ENCODE measurements around the gene SEBOX.
"Not testable (repeated sequence)": the region's sequence is repeated elsewhere in the genome, so short reads cannot be mapped to it uniquely, and the experiment has no call there.

Gene SEBOX

DNA sequence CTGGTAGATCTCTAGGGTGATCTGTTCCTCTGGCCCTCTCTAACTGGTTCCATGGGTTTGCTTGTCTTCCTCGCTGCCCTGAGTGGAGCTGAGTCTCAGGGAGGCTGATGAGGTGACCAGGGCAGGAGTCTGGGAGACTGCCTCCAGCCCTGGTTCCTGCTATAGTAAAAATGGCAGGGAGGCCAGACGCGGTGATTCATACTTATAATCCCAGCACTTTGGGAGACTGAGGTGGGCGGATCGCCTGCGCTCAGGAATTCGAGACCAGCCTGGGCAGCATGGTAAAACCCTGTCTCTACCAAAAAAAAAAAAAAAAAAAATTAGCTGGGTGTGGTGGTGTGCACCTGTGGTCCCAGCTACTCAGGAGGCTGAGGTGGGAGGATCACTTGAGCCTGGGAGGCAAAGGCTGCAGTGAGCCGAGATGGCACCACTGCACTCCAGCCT, 26.2 kb downstream of the SEBOX start:
- DNase-seq, result not testable (repeated sequence)

DNA sequence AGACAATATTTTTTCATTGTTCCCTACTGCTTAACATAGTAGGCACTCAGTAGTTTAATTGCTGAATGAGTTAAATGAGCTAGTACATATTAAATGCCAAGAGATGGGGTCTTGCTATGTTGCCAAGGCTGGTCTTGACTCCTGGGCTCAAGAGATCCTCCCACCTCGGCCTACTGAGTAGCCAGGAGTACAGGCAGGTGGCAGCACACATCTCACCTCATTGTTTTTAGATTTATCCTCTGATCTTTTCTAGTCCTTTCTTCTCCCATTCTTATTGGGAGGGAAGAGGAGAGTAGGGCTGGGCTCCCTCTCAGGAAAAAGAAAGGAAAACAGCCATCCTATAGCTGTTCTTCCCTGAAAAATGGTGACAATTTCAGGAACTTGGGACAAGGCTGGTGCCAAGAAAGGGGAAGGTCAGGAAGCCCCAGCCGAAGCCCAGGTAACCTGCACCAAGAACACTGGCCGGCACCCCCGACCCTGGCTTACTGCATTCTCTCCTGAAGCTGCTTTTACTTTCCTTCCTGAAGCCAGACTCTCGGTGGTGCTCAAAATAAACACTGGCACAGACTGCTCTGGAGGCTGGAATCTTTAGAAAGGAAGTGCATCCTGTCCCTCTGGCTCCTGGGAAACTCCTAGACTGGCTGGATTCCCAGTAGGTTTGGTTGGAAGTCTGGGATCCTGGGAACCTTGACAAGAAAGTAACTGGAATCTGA, 26.8 kb downstream of the SEBOX start:
- no peak for DNase-seq

DNA sequence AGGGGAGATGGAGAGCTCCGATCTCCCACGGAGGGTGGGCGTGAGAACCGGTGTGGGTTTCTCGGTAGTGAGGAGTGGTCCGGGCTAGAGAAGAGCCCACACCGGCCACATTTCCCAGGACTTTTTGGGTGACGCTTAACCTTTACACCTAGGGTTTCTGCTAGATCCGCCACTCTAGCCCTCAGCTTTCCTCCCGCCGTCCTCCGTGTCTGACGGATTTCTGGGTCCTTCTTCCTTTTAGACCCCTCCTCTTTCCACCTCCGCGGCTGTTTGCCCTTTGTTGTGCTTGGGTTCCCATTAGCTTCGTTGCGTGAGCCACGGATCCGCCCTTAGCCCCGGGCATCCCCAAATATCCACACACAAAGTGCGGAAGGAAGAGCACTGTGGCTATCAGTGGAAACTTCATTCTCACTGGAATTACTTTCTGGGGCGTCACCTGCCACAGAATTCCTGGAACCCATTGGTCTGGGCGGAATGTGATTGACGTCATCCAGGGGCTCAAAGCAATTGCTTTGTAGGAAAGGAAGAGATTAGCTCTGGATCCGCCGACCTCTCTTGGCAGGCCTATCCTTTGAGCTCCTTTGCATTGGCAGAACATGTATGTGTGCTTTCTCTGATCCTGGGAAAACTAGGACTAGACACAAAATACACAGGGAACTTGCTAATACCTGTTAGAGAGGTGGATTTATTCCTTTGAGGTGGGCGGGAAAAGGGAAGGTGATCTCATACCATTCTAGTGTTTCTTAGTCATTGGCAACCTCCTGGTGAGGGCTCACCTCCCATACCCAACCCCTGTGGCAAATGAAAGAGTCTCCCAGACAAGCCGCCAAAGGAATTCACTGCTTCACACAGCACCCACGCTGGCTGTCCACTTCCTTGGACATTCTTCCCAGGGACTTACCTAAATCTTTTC, 28.8 kb downstream of the SEBOX start:
- peak in 1 of 5 experiments; percentile 31 for DNase-seq

DNA sequence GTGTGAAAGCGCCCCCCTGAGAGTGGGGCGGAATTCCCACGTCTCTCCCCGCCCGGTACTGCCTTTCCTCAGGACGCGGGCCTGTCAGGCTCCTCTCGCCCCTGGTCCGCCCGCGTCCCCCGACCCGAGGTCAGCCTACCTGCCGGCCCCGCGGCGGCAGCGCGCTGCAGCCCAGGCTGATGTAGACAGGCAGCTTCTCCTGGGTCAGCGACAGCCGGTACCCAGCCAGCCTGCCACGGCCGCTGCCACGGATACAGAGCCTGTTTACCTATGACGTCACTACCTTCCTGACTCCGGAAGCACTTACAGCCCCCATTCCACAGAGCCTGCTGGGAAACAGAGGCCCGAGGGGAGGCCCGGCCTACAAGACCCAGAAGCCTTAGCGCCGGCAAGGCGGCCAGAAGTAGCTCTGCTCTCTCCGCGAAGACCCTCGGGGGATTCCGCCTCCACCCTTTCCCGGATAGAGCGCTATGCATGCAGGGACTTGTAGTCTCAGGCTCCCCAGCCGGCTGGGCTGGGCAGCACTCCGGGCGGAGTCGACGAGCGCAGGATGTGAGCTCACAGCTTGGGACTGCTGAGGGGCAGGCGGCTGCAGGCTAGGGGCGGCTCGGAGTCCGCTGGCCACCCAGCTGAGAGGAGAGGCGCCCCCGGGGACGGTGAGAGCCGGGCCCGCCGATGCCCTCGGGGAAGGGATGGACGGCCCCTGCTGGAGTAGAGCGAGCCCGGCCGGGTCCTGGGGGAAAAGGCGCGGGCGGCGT, 29.6 kb downstream of the SEBOX start, which contains the start of the genes IFT20 and TNFAIP1:
Gene IFT20, minus strand, starts transcription at position 272 of the 758 bp plus-strand sequence. CDS start 3,487 bp downstream, outside the sequence.
Gene TNFAIP1, plus strand, starts transcription at position 561 of the 758 bp plus-strand sequence. CDS start 3,761 bp downstream, outside the sequence.
- peak; percentile 87 to 100 (median 97) for DNase-seq

DNA sequence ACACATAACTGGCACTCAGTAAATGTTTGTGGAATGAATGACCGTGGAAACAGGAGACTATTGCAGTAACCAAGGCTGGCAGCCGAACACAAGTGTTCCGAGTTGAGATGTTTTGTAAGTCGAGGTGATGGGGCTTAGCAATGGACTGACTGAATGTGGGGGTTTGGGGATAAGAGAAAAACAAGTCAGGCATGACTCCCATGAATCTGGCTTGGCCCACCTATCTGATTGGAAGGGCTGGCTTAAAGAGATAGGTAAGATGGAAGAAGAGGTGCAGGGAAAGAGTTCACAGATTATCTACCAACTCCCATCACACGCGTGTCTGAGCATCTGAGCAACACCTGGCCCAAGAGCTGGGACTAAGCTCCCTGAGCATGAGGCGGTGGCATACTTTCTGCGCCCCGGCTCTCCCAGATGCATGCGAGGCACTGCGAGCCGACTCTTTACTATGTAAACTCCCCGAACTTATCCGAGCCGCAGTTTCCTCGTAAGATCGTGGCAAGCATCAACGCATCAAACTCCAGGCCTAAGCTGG, 30.3 kb downstream of the SEBOX start:
- peak in 1 of 5 experiments; percentile 32 for DNase-seq

DNA sequence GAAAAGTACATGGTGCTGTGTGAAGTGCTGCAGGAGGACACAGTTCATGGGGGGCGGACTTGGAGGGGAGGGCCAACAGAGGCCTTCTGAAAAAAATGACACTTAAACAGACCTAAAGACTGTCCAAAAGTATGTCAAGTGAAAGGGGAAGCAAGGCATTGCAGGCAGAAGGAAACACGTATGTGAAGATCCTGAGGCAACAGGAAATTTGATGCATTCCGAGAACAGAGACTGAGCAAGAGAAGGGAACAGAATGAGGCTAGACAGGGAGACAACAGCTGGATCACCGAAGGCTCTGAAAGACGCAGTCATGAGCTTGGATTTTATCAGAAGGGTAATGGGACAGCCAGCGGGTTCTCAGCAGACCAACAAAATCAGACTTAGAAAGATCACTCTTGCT, 30.8 kb downstream of the SEBOX start:
- DNase-seq, result no peak

DNA sequence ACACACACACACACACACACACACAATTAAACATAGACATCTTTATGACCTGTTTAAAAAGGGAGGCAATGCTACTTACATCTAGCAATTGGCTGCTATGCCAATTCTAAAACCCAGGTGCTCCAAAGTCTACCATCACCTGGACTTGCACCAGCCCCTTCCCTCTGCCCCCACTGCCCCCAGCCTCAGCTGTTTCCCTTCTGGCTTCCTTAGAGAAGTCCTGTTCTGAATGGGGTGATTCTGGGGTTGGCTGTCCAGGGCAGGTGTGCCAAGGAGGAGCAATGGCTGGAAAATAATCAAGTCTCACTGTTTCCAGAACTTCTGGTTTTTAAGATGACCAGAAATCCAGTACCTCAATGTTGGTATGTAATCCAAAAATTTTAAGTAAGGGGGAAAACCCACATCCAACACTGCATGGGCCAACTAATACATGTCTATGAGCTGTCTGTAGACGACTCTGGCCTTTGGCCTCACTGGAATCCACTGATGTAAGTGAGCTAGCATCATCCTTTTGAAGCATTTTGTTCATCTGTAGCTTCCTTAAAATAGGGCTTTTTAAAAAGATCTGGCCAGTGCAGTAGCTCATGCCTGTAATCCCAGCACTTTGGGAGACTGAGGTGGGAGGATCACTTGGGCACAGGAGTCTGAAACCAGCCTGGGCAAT, 31.8 kb downstream of the SEBOX start:
- no peak for DNase-seq

DNA sequence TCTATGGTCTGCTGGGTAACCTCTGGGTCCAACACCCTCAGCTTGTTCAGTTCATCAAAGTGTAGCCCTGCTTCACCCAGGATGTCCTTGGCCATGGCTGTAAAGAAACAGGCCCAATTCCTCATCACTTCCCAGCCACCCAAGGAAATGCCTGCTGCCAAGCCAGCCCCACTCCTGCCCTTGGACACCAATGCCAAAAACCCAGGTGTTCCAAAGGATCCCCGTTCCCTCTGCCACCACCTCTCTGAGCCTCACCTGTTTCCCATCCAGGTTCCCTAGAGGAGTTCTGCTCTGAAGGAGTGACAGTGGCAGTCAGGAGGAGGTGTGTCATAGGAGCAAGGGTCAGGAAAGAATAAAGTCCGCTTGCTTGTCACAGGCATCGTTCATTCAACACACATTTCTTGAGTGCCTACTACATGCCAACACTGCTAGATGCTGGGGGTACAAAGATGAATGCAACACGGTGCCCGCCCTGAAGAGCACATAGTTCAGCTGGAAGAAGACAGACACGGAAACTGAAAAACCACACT, 33.0 kb downstream of the SEBOX start:
- no peak for DNase-seq

DNA sequence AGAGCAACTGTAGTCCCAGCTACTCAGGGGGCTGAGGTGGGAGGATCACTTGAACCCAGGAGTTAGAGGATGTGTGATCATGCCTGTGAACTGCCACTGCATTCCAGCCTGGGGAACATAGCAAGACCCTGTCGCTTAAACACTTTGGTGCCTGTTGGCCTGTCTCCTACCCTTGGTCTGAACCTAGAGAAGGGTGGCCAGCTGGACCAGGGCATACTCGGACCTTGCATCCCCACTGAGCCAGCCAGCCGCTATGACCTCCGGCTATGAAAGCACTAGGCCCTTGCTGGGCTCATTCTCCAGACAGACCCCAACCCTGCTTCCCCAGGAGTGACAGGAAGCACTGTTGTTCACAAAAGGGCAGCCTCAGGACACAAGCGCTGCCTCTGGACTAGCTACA, 34.3 kb downstream of the SEBOX start:
- no peak for DNase-seq

DNA sequence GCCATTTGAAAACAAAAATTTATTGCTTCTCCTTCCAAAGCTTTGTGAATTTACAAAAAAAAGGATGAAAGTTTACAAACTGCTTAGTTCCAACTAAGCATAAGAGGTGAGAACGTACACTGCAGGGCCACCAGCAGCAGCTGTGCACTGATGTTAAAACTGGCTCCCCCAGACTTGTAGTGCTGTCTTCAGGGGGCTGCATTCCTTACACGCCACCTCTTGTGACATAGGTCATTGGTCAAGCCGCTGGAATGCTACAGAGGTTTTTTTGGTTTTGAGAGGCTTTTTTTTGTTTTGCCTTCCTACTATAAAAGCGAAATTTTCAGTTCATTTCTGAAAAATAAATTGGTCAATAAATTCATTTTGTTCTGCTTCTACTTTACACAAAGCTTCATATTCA, 36.7 kb downstream of the SEBOX start:
- DNase-seq, result no peak

DNA sequence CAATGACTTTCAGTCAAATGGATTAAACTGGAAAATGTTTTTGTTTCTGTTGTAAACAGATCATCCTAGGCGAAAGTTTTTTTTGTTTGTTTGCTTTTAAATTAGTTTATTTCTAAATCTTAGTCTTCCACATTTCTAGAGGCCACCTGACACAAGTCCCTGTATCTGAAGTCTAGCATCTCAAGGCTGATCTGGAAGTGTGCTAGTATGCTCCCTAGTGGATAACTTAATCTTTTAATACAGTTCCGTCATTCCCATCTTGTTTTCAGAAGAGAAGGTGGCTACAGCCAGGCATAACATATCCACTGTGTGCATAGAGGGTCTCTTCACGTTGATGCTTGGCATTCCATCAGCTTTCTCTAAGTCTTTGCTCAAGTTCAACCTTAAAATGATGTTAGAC, 37.3 kb downstream of the SEBOX start:
- DNase-seq, result no peak

DNA sequence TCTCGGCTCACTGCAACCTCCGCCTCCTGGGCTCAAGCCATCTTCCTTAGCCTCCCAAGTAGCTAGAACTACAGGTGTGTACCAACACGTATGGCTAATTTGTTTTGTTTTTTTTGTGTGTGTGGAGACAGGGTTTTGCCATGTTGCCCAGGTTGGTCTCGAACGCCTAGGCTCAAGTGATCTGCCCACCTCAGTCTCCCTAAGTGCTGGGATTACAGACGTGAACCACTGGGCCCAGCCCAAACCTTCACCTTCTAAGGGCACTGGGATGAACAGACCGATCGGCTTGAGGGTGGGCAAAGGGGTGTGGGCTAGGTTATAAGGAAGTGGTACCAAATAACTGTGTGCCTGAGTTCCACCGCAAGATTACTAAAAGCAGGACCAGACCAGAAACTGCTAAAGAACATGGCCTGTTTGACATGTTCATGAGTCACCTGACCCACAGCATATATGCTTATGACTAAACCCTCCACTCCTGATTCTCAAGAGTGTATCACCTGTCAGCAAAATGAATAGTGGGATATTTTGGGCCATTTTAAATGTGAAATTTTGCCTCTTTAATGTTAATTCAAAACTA, 37.9 kb downstream of the SEBOX start:
- peak in 1 of 5 experiments; percentile 75 for DNase-seq

DNA sequence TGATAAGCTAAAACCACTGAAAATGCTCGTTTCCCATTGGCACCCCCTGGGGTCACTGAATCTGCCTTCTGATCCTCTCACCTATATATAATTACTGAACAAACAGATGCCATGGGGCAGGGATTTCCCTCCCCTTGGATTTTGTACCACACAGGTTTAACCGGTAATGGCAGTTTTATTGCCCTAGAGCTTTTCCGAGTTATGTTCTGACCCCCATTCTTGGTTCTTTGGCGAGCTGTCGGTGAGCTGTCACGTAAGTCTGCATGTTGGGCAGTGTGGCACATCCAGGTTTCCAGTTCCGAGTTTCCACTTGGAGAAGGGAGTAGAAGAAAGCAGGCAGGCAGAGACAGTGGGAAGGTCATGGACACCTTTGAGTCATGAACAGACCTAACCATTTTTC, 38.9 kb downstream of the SEBOX start:
- DNase-seq, result no peak

DNA sequence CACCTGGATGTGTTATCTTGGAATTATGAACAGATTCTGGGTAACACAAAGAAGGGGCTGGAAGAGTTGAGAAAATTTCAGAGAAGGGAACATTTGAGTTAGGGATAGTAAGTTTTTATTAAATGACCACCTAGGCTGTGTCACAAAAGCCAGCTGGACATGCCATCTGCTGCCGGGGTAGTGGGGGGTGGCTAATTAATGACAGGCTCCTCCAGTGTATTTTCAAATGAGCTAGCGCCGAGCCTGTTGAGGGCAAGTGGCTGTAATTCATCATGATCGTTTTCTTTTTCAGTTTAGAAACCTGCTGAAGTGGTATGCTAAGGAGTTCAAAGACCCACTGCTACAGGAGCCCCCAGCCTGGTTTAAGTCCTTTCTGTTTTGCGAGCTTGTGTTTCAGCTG, 39.8 kb downstream of the SEBOX start:
- DNase-seq, result no peak

DNA sequence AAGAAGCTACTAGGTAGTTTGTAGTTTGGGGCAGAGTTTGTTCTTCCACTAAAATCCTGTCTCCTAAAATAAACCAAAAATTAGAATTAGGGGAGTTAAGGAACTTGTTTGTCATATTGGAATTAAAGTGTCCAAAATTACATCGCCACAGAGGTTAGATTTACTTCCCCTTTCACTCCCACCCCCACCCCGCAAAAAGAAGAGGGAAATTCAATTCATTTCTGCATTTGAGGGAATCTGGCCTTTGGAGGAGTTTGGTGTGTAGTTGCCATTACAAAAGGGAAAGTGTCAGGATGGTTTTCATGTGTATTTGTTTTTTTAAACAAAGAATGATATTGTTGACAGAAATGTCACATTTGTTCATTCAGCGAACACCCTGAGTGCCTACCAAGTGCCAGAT, 40.2 kb downstream of the SEBOX start:
- no peak for DNase-seq

DNA sequence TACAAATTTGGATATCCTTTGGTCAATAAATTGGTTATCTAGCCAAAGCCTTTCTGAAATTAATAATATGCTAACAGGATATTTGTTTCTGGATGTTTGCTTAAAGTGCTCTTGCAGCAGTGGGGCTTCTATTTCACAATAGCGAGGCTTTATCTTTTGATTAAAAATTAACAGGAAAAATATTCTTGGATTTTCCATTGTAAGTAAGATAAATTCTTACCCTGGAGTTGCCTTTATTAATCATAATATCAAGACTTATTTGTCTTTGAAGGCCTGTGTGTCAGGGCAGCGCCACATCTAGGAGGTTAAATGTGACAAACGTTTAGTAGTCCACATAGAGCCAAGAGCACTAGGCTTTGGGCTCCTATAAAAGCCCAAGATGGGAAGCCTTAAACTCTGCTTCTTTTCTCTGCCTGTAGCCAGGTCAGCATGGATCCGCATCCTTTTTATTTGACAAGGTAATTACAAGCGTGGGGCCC, 40.7 kb downstream of the SEBOX start:
- no peak for DNase-seq

DNA sequence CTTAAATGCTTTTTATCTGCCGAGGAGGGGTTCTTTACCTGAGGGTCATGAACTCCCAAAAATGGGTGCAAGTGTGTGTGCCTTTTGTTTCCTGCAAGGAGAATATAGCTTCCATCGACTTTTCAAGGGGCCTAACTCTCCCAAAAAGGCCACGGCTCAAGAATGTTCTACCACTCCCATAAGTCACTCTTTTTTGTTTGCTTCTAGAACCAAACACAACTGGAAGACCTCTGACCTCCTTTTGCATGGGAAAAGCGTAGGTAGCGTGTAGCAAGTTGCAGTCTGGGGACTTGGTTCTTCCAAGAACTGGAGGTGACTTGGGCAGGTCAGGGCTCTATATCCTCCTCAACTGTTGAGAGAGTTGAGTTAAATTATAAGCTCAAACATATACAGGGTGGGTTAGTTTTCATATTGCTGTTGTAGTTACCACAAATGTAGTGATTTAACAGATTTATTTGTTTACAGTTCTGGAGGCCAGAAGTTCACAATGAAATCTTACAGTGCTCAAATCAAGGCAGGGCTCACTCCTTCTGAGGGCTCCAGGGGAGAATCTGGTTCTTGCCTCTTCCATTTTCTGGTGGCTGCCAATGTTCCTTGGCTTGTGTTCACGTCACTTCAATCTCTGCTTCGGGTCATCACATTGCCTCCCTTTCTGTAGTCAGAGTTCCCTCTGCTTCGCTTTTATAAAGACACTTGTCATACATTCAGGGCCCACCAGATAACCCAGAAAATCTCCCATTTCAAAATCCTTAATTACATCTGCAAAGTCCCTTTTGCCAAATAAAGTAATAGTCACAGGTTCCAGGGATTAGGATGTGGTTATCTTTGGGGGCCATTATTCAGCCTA, 44.6 kb downstream of the SEBOX start:
- DNase-seq, result no peak

DNA sequence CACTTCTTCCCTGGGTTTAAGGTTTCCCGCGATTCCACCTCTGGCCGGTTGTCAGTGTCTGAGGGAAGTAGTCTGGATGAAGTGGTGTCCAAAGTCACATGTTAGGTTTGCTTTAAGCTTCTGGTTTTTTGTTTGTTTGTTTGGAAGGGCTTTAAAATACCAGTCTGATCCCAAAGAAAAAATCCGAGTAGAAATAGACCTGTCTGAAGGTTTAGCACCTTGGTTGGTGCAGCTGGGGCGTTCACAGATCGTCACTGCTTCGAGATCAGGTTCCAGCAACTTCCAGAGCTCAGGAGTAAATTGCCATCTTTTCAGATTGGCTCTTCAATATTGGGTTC, 45.4 kb downstream of the SEBOX start:
- DNase-seq, result no peak

DNA sequence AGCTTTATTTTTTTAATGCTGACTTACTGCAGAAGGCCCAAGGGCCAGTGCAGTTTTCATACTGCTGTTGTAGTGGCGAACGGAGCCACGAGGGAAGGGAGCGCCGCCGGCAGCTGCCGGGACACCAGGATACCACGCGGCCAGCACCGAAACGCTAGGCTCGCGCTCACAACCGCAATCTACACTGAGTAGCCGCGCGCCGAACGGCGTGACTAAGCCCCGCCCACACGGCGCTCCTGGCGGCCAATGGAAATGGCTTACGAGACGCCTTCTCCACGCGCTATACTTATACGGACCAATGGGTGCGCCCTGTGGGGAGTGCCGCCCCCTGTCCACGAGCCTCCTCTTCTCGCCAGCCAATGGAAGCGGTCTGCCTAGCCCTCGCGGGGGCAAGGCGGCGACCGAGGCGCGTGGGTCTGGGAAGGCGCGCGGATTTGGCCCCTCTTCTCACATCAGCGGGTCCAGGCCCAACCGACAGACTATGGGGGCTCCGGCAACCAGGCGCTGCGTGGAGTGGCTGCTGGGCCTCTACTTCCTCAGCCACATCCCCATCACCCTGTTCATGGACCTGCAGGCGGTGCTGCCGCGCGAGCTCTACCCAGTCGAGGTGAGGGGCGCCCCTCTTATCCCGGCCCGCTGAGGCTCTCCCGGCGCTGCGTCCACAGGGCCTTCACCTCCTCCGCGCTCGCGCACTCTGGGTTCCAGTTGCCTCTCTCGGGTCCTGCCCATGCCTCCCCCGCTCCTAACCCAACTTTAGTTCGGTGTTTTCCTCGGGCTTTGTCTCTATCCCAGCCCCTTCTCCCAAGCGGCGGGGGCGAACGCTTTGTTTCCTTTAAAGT, 46.0 kb downstream of the SEBOX start, which contains the start of gene TMEM97:
Gene TMEM97, plus strand, starts transcription at position 442 of the 839 bp plus-strand sequence. Its CDS starts 40 bp downstream, at position 482.
- DNase-seq, result peak; percentile 87 to 98 (median 93)

Measured in T-helper 2 cell (primary cell).